ENCODE results near the gene CCDC85B.
"Not testable (repeated sequence)": the region's sequence is repeated elsewhere in the genome, so short reads cannot be mapped to it uniquely, and the experiment has no call there.

Gene CCDC85B

GRCh38 chr11:65887723-65888162 lies 2.7 kb upstream of the CCDC85B start:
- no peak for DNase-seq

GRCh38 chr11:65888163-65888814 lies 2.2 kb upstream of the CCDC85B start, which contains the start of gene FIBP:
Gene FIBP, minus strand, starts transcription at chr11:65888471. Its CDS starts 53 bp downstream, at chr11:65888418.
- DNase-seq = peak; percentile 89

GRCh38 chr11:65891219-65892136 lies 1.0 kb downstream of the CCDC85B start:
- DNase-seq = no peak

GRCh38 chr11:65892137-65892540 lies 1.7 kb downstream of the CCDC85B start:
- DNase-seq = not testable (repeated sequence)

GRCh38 chr11:65892661-65893317 lies 2.3 kb downstream of the CCDC85B start:
- no peak for DNase-seq

- DNase-seq = no peak
Measured at GRCh38 chr11:65894034-65894591, 3.6 kb downstream of the CCDC85B start.

- no peak for DNase-seq
Measured at GRCh38 chr11:65895482-65895981, 5.1 kb downstream of the CCDC85B start.

GRCh38 chr11:65896034-65896999 lies 5.8 kb downstream of the CCDC85B start:
- DNase-seq = no peak

- no peak for DNase-seq
Measured at GRCh38 chr11:65897020-65897471, 6.6 kb downstream of the CCDC85B start.

- DNase-seq = no peak
Measured at GRCh38 chr11:65898656-65899355, 8.3 kb downstream of the CCDC85B start.

- no peak for DNase-seq
Measured at GRCh38 chr11:65899356-65900124, 9.1 kb downstream of the CCDC85B start.

- peak; percentile 72 for DNase-seq
Measured at GRCh38 chr11:65900125-65900898, 9.8 kb downstream of the CCDC85B start, which contains the start of gene FOSL1. Gene FOSL1, minus strand, starts transcription at chr11:65900388. Its CDS starts 49 bp downstream, at chr11:65900339.

- DNase-seq = no peak
Measured at GRCh38 chr11:65900899-65901180, 10.4 kb downstream of the CCDC85B start.

GRCh38 chr11:65903068-65903481 lies 12.6 kb downstream of the CCDC85B start:
- DNase-seq = no peak

GRCh38 chr11:65903715-65904114 lies 13.2 kb downstream of the CCDC85B start:
- DNase-seq = no peak

GRCh38 chr11:65906602-65907001 lies 16.1 kb downstream of the CCDC85B start:
- no peak for DNase-seq

- no peak for DNase-seq
Measured at GRCh38 chr11:65907878-65908277, 17.4 kb downstream of the CCDC85B start.

GRCh38 chr11:65911682-65912568 lies 21.5 kb downstream of the CCDC85B start:
- no peak for DNase-seq
